Astrocyte (in vitro differentiated cells and primary cell): ENCODE measurements around the gene GPR156. TPM values are rescaled to one million over a fixed set of nuclear protein-coding genes. Genes with fewer than 3 reads are reported as not detected.

Experiments used
- DNase-seq: peaks from one replicate; pipeline ENCODE4 v3.0.0-alpha.2; 2010; ENCODE audit warnings: low read depth
- FAIRE-seq: peaks from 2 replicates; lab custom pipeline; 2011; peaks lifted over from hg19 to GRCh38; lab: Jason Lieb, UNC
- H2AFZ ChIP-seq: 2 replicates; pipeline ENCODE4 v1.6.0; 2012; ENCODE audit warnings: low read depth, low read length, inconsistent platforms
- H3K27ac ChIP-seq: 2 replicates; pipeline ENCODE4 v1.5.1; 2011; ENCODE audit warnings: low read depth, low read length, inconsistent platforms
- H3K27me3 ChIP-seq: 2 replicates; pipeline ENCODE4 v1.6.0; 2011; ENCODE audit warnings: low read length, inconsistent platforms; ENCODE audit not compliant: insufficient read depth
- H3K36me3 ChIP-seq: 2 replicates; pipeline ENCODE4 v1.5.1; 2011; ENCODE audit warnings: low read length, inconsistent platforms; ENCODE audit not compliant: insufficient read depth
- H3K4me1 ChIP-seq: 2 replicates; pipeline ENCODE4 v1.5.1; 2011; ENCODE audit warnings: low read length, inconsistent platforms; ENCODE audit not compliant: insufficient read depth
- H3K4me2 ChIP-seq: 2 replicates; pipeline ENCODE4 v1.6.0; 2012; ENCODE audit warnings: low read length, inconsistent platforms
- H3K4me3 ChIP-seq: 2 replicates; pipeline ENCODE4 v1.5.1; 2011; ENCODE audit warnings: low read depth, mild to moderate bottlenecking, low read length, inconsistent platforms; ENCODE audit not compliant: insufficient read depth
- H3K79me2 ChIP-seq: 2 replicates; pipeline ENCODE4 v1.6.0; 2012; ENCODE audit warnings: mild to moderate bottlenecking, low read length, inconsistent platforms; ENCODE audit not compliant: insufficient read depth
- H3K9ac ChIP-seq: 2 replicates; pipeline ENCODE4 v1.6.0; 2012; ENCODE audit warnings: mild to moderate bottlenecking, low read length, inconsistent platforms
- H3K9me3 ChIP-seq: 2 replicates; pipeline ENCODE4 v1.5.1; 2012; ENCODE audit warnings: low read depth, mild to moderate bottlenecking, low read length, inconsistent platforms; ENCODE audit not compliant: insufficient read depth
- H4K20me1 ChIP-seq: 2 replicates; pipeline ENCODE4 v1.6.0; 2012; ENCODE audit warnings: low read length, inconsistent platforms; ENCODE audit not compliant: insufficient read depth
- H3K27ac Mint-ChIP-seq: one replicate; pipeline ENCODE4 v1.8.0; 2021; ENCODE audit warnings: mild to moderate bottlenecking, mixed read lengths; ENCODE audit not compliant: unreplicated experiment
- H3K27me3 Mint-ChIP-seq: one replicate; pipeline ENCODE4 v1.8.0; 2021; ENCODE audit warnings: low read depth, mixed read lengths; ENCODE audit not compliant: unreplicated experiment
- H3K36me3 Mint-ChIP-seq: one replicate; pipeline ENCODE4 v1.8.0; 2021; ENCODE audit warnings: low read depth, mixed read lengths; ENCODE audit not compliant: unreplicated experiment
- H3K4me1 Mint-ChIP-seq: one replicate; pipeline ENCODE4 v1.8.0; 2021; ENCODE audit warnings: low read depth, mixed read lengths; ENCODE audit not compliant: unreplicated experiment
- H3K4me3 Mint-ChIP-seq: one replicate; pipeline ENCODE4 v1.8.0; 2021; ENCODE audit warnings: mild to moderate bottlenecking, moderate library complexity, mixed read lengths; ENCODE audit not compliant: unreplicated experiment
- H3K9me3 Mint-ChIP-seq: one replicate; pipeline ENCODE4 v1.8.0; 2021; ENCODE audit warnings: mild to moderate bottlenecking, mixed read lengths; ENCODE audit not compliant: unreplicated experiment
- EZH2 ChIP-seq: IDR thresholded peaks from 2 replicates; pipeline ENCODE4 v1.6.1; 2012; ENCODE audit warnings: mild to moderate bottlenecking, low read length, inconsistent platforms; ENCODE audit not compliant: insufficient read depth
- total RNA-seq: library from RNA; stranded (reverse); gene quantifications from 2 replicates; pipeline ENCODE4 v1.2.1, GENCODE V29; 2021
- TF ChIP-seq, protein P1 (sequence below): IDR thresholded peaks from 2 replicates; pipeline ENCODE4 v1.5.1; 2011; ENCODE audit warnings: low read depth, mild to moderate bottlenecking, inconsistent platforms, low read length, moderate library complexity; ENCODE audit not compliant: insufficient read depth

The GPR156 gene
- total RNA-seq, 1 donor from 2014 or later, result 0.39 TPM

DNA sequence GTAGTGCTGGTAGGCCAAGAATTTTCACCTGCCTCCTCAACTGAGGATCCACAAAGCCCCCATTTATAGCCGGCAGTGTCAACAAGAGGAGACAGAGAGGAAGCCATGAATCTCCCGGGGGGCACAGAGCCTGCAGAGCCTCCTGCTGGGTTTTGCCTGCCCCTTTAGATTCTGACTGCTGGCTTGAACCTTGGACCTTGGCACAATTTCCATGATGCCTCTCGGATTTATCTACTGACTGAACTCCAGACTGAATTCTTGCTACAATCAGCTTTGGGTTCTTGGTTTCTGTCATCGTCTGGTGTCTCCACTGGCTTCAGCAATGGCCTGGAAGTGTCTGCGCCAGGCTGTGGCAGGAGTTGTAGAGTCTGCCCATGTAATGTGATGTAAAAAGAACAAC is 80.7 kb downstream of the GPR156 start:
- H3K4me3 ChIP-seq, result no peak overlapping the region
- TF ChIP-seq EZH2, result no peak
- TF ChIP-seq, protein P1, sequence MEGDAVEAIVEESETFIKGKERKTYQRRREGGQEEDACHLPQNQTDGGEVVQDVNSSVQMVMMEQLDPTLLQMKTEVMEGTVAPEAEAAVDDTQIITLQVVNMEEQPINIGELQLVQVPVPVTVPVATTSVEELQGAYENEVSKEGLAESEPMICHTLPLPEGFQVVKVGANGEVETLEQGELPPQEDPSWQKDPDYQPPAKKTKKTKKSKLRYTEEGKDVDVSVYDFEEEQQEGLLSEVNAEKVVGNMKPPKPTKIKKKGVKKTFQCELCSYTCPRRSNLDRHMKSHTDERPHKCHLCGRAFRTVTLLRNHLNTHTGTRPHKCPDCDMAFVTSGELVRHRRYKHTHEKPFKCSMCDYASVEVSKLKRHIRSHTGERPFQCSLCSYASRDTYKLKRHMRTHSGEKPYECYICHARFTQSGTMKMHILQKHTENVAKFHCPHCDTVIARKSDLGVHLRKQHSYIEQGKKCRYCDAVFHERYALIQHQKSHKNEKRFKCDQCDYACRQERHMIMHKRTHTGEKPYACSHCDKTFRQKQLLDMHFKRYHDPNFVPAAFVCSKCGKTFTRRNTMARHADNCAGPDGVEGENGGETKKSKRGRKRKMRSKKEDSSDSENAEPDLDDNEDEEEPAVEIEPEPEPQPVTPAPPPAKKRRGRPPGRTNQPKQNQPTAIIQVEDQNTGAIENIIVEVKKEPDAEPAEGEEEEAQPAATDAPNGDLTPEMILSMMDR, result no peak
- H3K79me2 ChIP-seq, result no peaks in the 10 kb centered on the region
- no peaks in the 10 kb centered on the region for H4K20me1 ChIP-seq
- FAIRE-seq (no peak), DNase-seq (no peak)
- no peaks in the 10 kb centered on the region for H3K9me3 ChIP-seq
- no peaks in the 10 kb centered on the region for H3K4me1 ChIP-seq
- H2AFZ ChIP-seq, result no peak overlapping the region
- H3K4me3 Mint-ChIP-seq, result no peak overlapping the region
- no peaks in the 10 kb centered on the region for H3K27me3 ChIP-seq
- no peaks in the 10 kb centered on the region for H3K9me3 Mint-ChIP-seq
- H3K27ac Mint-ChIP-seq, result no peak overlapping the region
- H3K9ac ChIP-seq, result no peak overlapping the region
- H3K27me3 Mint-ChIP-seq, result no peaks in the 10 kb centered on the region
- no peaks in the 10 kb centered on the region for H3K36me3 ChIP-seq
- no peaks in the 10 kb centered on the region for H3K4me1 Mint-ChIP-seq
- H3K27ac ChIP-seq, result no peak overlapping the region
- no peaks in the 10 kb centered on the region for H3K36me3 Mint-ChIP-seq
- H3K4me2 ChIP-seq, result no peak overlapping the region

DNA sequence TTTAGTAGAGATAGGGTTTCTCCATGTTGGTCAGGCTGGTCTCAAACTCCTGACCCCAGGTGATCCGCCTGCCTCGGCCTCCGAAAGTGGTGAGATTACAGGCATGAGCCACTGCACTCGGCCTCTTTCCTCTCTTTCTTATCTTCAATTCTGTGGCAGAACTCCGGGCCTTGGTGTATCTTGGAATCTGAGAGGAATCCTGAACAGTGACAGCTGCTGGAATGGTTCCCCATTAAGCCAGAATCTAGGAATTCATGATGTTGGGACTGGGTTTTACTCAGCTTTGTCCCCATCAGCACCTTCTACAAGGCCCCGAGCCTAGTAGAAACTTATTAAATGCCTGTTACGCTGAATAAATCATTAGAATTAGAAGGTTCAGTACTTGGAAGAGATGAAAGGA is 81.4 kb downstream of the GPR156 start:
- FAIRE-seq (no peak), DNase-seq (no peak)
- Histone ChIP-seq H3K79me2 (no peaks in the 10 kb centered on the region), H4K20me1 (no peaks in the 10 kb centered on the region), H3K27ac (no peak overlapping the region), H3K9ac (no peak overlapping the region), H3K9me3 (no peaks in the 10 kb centered on the region), H3K4me3 (no peak overlapping the region), H3K4me2 (no peak overlapping the region), H3K27me3 (no peaks in the 10 kb centered on the region), H2AFZ (no peak overlapping the region), H3K36me3 (no peaks in the 10 kb centered on the region), H3K4me1 (no peaks in the 10 kb centered on the region)
- Mint-ChIP-seq H3K27ac (no peak overlapping the region), H3K9me3 (no peaks in the 10 kb centered on the region), H3K27me3 (no peaks in the 10 kb centered on the region), H3K4me1 (no peaks in the 10 kb centered on the region), H3K4me3 (no peak overlapping the region), H3K36me3 (no peaks in the 10 kb centered on the region)
- TF ChIP-seq, protein P1, result no peak

DNA sequence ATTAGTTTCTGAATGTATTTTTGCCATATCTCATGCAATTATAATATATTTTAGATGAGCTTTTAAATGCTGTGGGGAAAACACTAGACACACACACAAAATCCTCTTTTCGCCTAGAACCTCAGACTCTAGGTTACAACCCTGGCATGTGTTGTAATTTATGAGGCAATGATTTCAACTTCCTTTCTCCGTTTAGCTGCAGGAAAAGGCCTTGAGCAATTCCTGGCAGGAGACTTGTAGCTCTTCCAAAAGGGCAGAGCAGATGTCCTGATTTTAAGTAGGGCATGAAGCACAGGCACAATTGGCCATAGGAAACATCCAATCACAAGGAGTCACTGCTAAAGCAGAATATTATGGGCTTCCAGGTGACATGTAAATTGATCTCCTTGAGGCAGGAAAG is 82.0 kb downstream of the GPR156 start:
- no peaks in the 10 kb centered on the region for H3K4me1 ChIP-seq
- Mint-ChIP-seq H3K4me1 (no peaks in the 10 kb centered on the region), H3K9me3 (no peaks in the 10 kb centered on the region), H3K36me3 (no peaks in the 10 kb centered on the region), H3K27ac (no peak overlapping the region), H3K27me3 (no peaks in the 10 kb centered on the region), H3K4me3 (no peak overlapping the region)
- DNase-seq (peak; percentile 47), FAIRE-seq (no peak)
- no peaks in the 10 kb centered on the region for H3K79me2 ChIP-seq
- no peak overlapping the region for H3K27ac ChIP-seq
- no peaks in the 10 kb centered on the region for H4K20me1 ChIP-seq
- H2AFZ ChIP-seq, result no peak overlapping the region
- TF ChIP-seq, protein P1, result no peak
- TF ChIP-seq EZH2, result no peak
- H3K4me3 ChIP-seq, result no peak overlapping the region
- no peak overlapping the region for H3K4me2 ChIP-seq
- no peaks in the 10 kb centered on the region for H3K36me3 ChIP-seq
- H3K9ac ChIP-seq, result no peak overlapping the region
- no peaks in the 10 kb centered on the region for H3K27me3 ChIP-seq
- H3K9me3 ChIP-seq, result no peaks in the 10 kb centered on the region
